Prostate gland (tissue), 2 donors: ENCODE results near the gene KRT7. TPM values are rescaled to one million over a fixed set of nuclear protein-coding genes. Genes with fewer than 3 reads are reported as not detected.
"Not testable (repeated sequence)": the region's sequence is repeated elsewhere in the genome, so short reads cannot be mapped to it uniquely, and the experiment has no call there.

ENCODE experiments used
- DNase-seq: peaks from one replicate; pipeline ENCODE4 v3.0.0-alpha.2; 2019; ENCODE audit warnings: low spot score
- H3K27ac ChIP-seq, 2 donors: fragments of 200-600 bp; sonication (generic); 2 replicates each; pipeline ENCODE4 v1.5.1; 2017 to 2019
- H3K27me3 ChIP-seq: fragments of 200-600 bp; sonication (generic); replicated peaks from 2 replicates; pipeline ENCODE4 v1.5.1; 2019; ENCODE audit not compliant: insufficient read depth
- H3K36me3 ChIP-seq, 2 donors: fragments of 200-600 bp; sonication (generic); 1 replicate in 1 of 2; 2 replicates in 1 of 2; pipeline versions ENCODE4 v1.5.1 to v1.8.1; 2017 to 2019
- H3K4me1 ChIP-seq: fragments of 200-600 bp; sonication (generic); replicated peaks from 2 replicates; pipeline ENCODE4 v1.5.1; 2019
- H3K4me3 ChIP-seq, 2 donors: fragments of 200-600 bp; sonication (generic); 2 replicates each; pipeline ENCODE4 v1.5.1; 2017 to 2019
- H3K9me3 ChIP-seq: fragments of 200-600 bp; sonication (generic); 2 replicates; pipeline ENCODE4 v1.5.1; 2017
- POLR2A ChIP-seq: fragments of 450-650 bp; IDR thresholded peaks from one replicate; pipeline ENCODE4 v1.6.1; 2016; ENCODE audit warnings: antibody characterized with exemption, mild to moderate bottlenecking
- POLR2AphosphoS5 ChIP-seq: sonication (generic); formaldehyde crosslinking; IDR thresholded peaks from one replicate; pipeline ENCODE4 v1.6.1; 2017; ENCODE audit warnings: antibody characterized with exemption
- WGBS: methylation state at CpG from one replicate; pipeline ENCODE4 v1.1.5; 2018; 5-methylcytosine and 5-hydroxymethylcytosine counted together
- intact Hi-C: fragments of 100-400 bp; cut with DNase I; formaldehyde crosslinking; loops from one replicate; pipeline ENCODE4 v1.14.2; 2022
- total RNA-seq, 2 donors: library from RNA; depleted of rRNA; stranded (reverse); fragments of >200 nt; gene quantifications; one replicate each; pipeline ENCODE4 v1.1.0, GENCODE V29; 2016
- TF ChIP-seq, protein P1 (sequence below), 4 experiments: fragments of 200-600 bp in 2 of 4; fragments of 450-650 bp in 2 of 4; sonication (generic) in 2 of 4; IDR thresholded peaks; 1 replicate in 3 of 4; 2 replicates in 1 of 4; pipeline ENCODE4 v1.5.1; 2016 to 2019; ENCODE audit warnings: antibody characterized with exemption in 4 of 4, mild to moderate bottlenecking in 2 of 4, moderate library complexity in 2 of 4

The KRT7 gene
- total RNA-seq, 2 donors from 2014 or later = 53.1 to 151 TPM

GRCh38 chr12:52238916-52239646 lies 6.0 kb downstream of the KRT7 start:
- H3K27me3 ChIP-seq = no peaks in the 10 kb centered on the region
- peaks cover 11% of the 10 kb centered on the region for H3K4me1 ChIP-seq
- intact Hi-C loops = no loop called here
- no peak overlapping the region for H3K4me3 ChIP-seq
- no peak overlapping the region for H3K27ac ChIP-seq
- TF ChIP-seq, protein P1, sequence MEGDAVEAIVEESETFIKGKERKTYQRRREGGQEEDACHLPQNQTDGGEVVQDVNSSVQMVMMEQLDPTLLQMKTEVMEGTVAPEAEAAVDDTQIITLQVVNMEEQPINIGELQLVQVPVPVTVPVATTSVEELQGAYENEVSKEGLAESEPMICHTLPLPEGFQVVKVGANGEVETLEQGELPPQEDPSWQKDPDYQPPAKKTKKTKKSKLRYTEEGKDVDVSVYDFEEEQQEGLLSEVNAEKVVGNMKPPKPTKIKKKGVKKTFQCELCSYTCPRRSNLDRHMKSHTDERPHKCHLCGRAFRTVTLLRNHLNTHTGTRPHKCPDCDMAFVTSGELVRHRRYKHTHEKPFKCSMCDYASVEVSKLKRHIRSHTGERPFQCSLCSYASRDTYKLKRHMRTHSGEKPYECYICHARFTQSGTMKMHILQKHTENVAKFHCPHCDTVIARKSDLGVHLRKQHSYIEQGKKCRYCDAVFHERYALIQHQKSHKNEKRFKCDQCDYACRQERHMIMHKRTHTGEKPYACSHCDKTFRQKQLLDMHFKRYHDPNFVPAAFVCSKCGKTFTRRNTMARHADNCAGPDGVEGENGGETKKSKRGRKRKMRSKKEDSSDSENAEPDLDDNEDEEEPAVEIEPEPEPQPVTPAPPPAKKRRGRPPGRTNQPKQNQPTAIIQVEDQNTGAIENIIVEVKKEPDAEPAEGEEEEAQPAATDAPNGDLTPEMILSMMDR (IDR thresholded peaks at IDR 0.05) = no peak
- TF ChIP-seq POLR2AphosphoS5 (no peak), POLR2A (no peak)
- no peak for DNase-seq
- no peaks in the 10 kb centered on the region for H3K9me3 ChIP-seq
- WGBS = 93% methylated on average over 7 of the region's 7 CpGs
- H3K36me3 ChIP-seq = no peaks in the 10 kb centered on the region

DNA sequence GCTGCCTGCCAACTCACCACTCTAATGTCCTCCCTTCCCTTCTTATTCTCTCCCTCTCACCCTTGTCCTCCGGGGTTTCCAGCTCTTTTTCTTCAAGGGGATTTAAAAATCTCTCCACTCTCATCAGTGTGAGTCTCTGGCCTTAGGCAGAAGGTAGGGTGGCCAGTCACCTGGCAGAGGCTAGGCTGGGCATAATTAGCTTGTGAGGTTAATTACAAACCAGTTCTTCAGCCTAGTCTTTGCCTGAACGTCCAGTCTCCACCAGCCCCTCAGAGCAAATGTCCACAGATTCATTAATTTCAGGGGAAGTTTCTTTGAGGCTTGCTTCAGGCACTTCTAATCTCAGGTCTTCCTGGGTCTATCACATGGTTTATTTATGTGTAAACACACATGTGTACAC lies 6.7 kb downstream of the KRT7 start:
- Histone ChIP-seq H3K27me3 (no peaks in the 10 kb centered on the region), H3K36me3 (no peaks in the 10 kb centered on the region), H3K27ac (no peak overlapping the region), H3K4me1 (peaks cover 17% of the 10 kb centered on the region), H3K4me3 (no peak overlapping the region), H3K9me3 (no peaks in the 10 kb centered on the region)
- TF ChIP-seq POLR2A (no peak), POLR2AphosphoS5 (no peak)
- TF ChIP-seq, protein P1 (IDR thresholded peaks at IDR 0.05) = no peak
- no peak for DNase-seq
- intact Hi-C loops = no loop called here
- WGBS = 73% methylated on average over 2 of the region's 2 CpGs

- H3K4me1 ChIP-seq = peaks cover 17% of the 10 kb centered on the region
- DNase-seq, H3K4me3 ChIP-seq, H3K36me3 ChIP-seq, intact Hi-C loops, H3K27ac ChIP-seq, H3K9me3 ChIP-seq, H3K27me3 ChIP-seq: not testable (repeated sequence)
- WGBS = 87% methylated on average over 6 of the region's 6 CpGs
Measured at GRCh38 chr12:52240247-52240646, 7.2 kb downstream of the KRT7 start.

DNA sequence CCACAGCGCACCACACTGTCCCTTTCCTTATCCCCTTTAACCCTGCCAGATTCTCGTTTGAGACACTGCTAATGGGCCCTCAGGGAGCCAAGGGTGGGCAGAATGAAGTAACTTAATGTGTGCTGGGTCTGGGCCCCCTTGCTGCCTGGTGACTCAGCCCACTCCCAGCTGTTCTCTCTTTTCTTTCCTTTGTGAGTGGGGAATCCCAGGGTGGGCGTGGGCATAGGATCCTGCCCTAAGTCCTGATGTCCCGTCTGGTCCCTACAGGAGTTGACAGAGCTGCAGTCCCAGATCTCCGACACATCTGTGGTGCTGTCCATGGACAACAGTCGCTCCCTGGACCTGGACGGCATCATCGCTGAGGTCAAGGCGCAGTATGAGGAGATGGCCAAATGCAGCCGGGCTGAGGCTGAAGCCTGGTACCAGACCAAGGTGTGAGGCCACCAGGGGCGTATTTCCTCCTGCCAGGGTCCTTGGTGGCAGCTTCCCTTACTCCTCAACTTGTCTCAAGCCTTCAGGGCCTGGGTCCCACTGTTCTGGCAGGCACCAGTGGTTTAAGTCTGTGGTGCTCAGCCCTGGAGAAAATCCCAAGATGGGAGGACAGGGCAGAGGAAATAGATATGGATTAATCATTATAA lies 8.3 kb downstream of the KRT7 start:
- DNase-seq = no peak
- Histone ChIP-seq H3K4me1 (peaks cover 17% of the 10 kb centered on the region), H3K9me3 (no peaks in the 10 kb centered on the region), H3K27me3 (no peaks in the 10 kb centered on the region), H3K4me3 (no peak overlapping the region), H3K36me3 (no peaks in the 10 kb centered on the region), H3K27ac (no peak overlapping the region)
- intact Hi-C loops = no loop called here
- TF ChIP-seq POLR2AphosphoS5 = no peak
- TF ChIP-seq POLR2A = no peak
- TF ChIP-seq, protein P1 (IDR thresholded peaks at IDR 0.05) = no peak
- WGBS = 82% methylated on average over 11 of the region's 11 CpGs

- Histone ChIP-seq H3K27ac (peak overlapping the region; percentile 82 to 87), H3K4me3 (no peak overlapping the region), H3K9me3 (no peaks in the 10 kb centered on the region), H3K36me3 (no peaks in the 10 kb centered on the region), H3K4me1 (peaks cover 19% of the 10 kb centered on the region), H3K27me3 (no peaks in the 10 kb centered on the region)
- intact Hi-C loops = no loop called here
- WGBS = 86% methylated on average over 11 of the region's 11 CpGs
- DNase-seq = no peak
- TF ChIP-seq POLR2A (no peak), POLR2AphosphoS5 (no peak)
- TF ChIP-seq, protein P1 (IDR thresholded peaks at IDR 0.05) = no peak
Measured at GRCh38 chr12:52242442-52243258, 9.6 kb downstream of the KRT7 start.
